ENCODE measurements around the gene POLR3GL.

POLR3GL gene

GRCh38 chr1:146022403-146023127, 58.1 kb downstream of the POLR3GL start:
- TF ChIP-seq GATA2 (IDR thresholded peaks at IDR 0.05; ENCODE audit: low read depth, low read length) (no peak), GATA3 (IDR thresholded peaks at IDR 0.05; ENCODE audit: low read depth, low read length) (no peak)

Measured in SH-SY5Y (cell line).